ENCODE data around the gene MED27. TPM values are rescaled to one million over a fixed set of nuclear protein-coding genes. Genes with fewer than 3 reads are reported as not detected.

The MED27 gene
- total RNA-seq, 1 experiment from 2014 or later, result 30.4 TPM

GRCh38 chr9:131963072-131964030, 116.3 kb downstream of the MED27 start:
- Histone ChIP-seq H3K9me3 (no peaks in the 10 kb centered on the region), H3K27me3 (replicated peaks; ENCODE audit: control insufficient read depth, insufficient read depth, low read length) (no peaks in the 10 kb centered on the region), H3K36me3 (ENCODE audit: control insufficient read depth, insufficient read depth, low read length) (no peaks in the 10 kb centered on the region), H3K4me3 (ENCODE audit: low read depth, low read length) (no peak overlapping the region), H3K4me1 (no peaks in the 10 kb centered on the region)
- Mint-ChIP-seq H3K36me3 (ENCODE audit: insufficient read depth, unreplicated experiment) (no peaks in the 10 kb centered on the region), H3K27me3 (ENCODE audit: insufficient read depth, unreplicated experiment) (no peaks in the 10 kb centered on the region), H3K27ac (ENCODE audit: unreplicated experiment) (no peak overlapping the region), H3K4me1 (ENCODE audit: low read depth, unreplicated experiment) (no peaks in the 10 kb centered on the region), H3K4me3 (ENCODE audit: unreplicated experiment) (no peak overlapping the region), H3K9me3 (ENCODE audit: unreplicated experiment) (no peaks in the 10 kb centered on the region)
- intact Hi-C loops (cut with micrococcal nuclease; ENCODE audit: unreplicated experiment), result no loop called here
- ChIA-PET CTCF (no interaction called here), POLR2A (no interaction called here)
- no peak for TF ChIP-seq CTCF (IDR thresholded peaks at IDR 0.05; ENCODE audit: insufficient read depth in 1 of 2, low read depth in 1 of 2, low read length in 1 of 2, severe bottlenecking in 1 of 2, unreplicated experiment in 1 of 2)
- DNase-seq, result no peak
- no TSS peak for BruUV-seq (replicated peaks)

DNA sequence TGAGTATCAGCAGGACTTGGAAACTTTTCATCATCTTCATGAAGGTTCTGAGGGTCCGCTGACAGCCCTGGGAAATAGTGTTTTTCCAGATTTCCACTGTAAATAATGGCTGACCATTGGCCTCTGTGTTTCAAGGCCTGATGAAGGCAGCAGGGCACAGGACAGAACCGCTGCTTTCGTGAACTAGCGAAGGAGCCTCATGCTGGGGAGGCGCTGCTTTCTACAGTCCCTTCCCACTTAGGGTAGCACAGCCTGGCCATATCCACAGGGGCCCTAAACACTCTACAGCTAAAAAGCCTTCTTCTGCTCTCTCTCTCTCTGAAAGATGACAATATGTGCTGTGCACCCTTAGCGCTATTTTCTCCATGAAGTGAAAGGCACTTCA, 118.2 kb downstream of the MED27 start:
- ChIA-PET CTCF (no interaction called here), POLR2A (no interaction called here)
- H3K36me3 Mint-ChIP-seq (ENCODE audit: insufficient read depth, unreplicated experiment), result no peaks in the 10 kb centered on the region
- H3K27me3 ChIP-seq (replicated peaks; ENCODE audit: control insufficient read depth, insufficient read depth, low read length), result no peaks in the 10 kb centered on the region
- TF ChIP-seq CTCF (IDR thresholded peaks at IDR 0.05; ENCODE audit: insufficient read depth in 1 of 2, low read depth in 1 of 2, low read length in 1 of 2, severe bottlenecking in 1 of 2, unreplicated experiment in 1 of 2), result no peak
- no peak overlapping the region for H3K4me3 ChIP-seq (ENCODE audit: low read depth, low read length)
- no peaks in the 10 kb centered on the region for H3K9me3 Mint-ChIP-seq (ENCODE audit: unreplicated experiment)
- H3K4me1 ChIP-seq, result no peaks in the 10 kb centered on the region
- no peaks in the 10 kb centered on the region for H3K9me3 ChIP-seq
- no peak for DNase-seq
- no peaks in the 10 kb centered on the region for H3K4me1 Mint-ChIP-seq (ENCODE audit: low read depth, unreplicated experiment)
- intact Hi-C loops (cut with micrococcal nuclease; ENCODE audit: unreplicated experiment), result no loop called here
- H3K27me3 Mint-ChIP-seq (ENCODE audit: insufficient read depth, unreplicated experiment), result no peaks in the 10 kb centered on the region
- no peak overlapping the region for H3K27ac Mint-ChIP-seq (ENCODE audit: unreplicated experiment)
- H3K4me3 Mint-ChIP-seq (ENCODE audit: unreplicated experiment), result no peak overlapping the region
- BruUV-seq (replicated peaks), result no TSS peak
- no peaks in the 10 kb centered on the region for H3K36me3 ChIP-seq (ENCODE audit: control insufficient read depth, insufficient read depth, low read length)

- Mint-ChIP-seq H3K9me3 (ENCODE audit: unreplicated experiment) (no peaks in the 10 kb centered on the region), H3K27me3 (ENCODE audit: insufficient read depth, unreplicated experiment) (no peaks in the 10 kb centered on the region), H3K36me3 (ENCODE audit: insufficient read depth, unreplicated experiment) (no peaks in the 10 kb centered on the region), H3K4me1 (ENCODE audit: low read depth, unreplicated experiment) (no peaks in the 10 kb centered on the region), H3K27ac (ENCODE audit: unreplicated experiment) (no peak overlapping the region), H3K4me3 (ENCODE audit: unreplicated experiment) (no peak overlapping the region)
- CTCF ChIA-PET, result no interaction called here
- Histone ChIP-seq H3K4me1 (no peaks in the 10 kb centered on the region), H3K27me3 (replicated peaks; ENCODE audit: control insufficient read depth, insufficient read depth, low read length) (no peaks in the 10 kb centered on the region), H3K4me3 (ENCODE audit: low read depth, low read length) (no peak overlapping the region), H3K36me3 (ENCODE audit: control insufficient read depth, insufficient read depth, low read length) (no peaks in the 10 kb centered on the region), H3K9me3 (no peaks in the 10 kb centered on the region)
- TF ChIP-seq CTCF (IDR thresholded peaks at IDR 0.05; ENCODE audit: insufficient read depth in 1 of 2, low read depth in 1 of 2, low read length in 1 of 2, severe bottlenecking in 1 of 2, unreplicated experiment in 1 of 2), result no peak
- no TSS peak for BruUV-seq (replicated peaks)
- DNase-seq, result no peak
- intact Hi-C loops (cut with micrococcal nuclease; ENCODE audit: unreplicated experiment), result no loop called here
- POLR2A ChIA-PET, result no interaction called here
These were observed 118.7 kb downstream of the MED27 start for GRCh38 chr9:131960851-131961495.
